Dermis microvascular lymphatic vessel endothelial cell (primary cell): ENCODE data around the gene FADS1. TPM values are rescaled to one million over a fixed set of nuclear protein-coding genes. Genes with fewer than 3 reads are reported as not detected.

Source experiments
- DNase-seq, 2 donors: peaks; one replicate each; pipeline versions ENCODE4 v3.0.0 to v3.0.0-alpha.2; 2010; ENCODE audit warnings: low read depth in 2 of 2
- total RNA-seq: library from RNA; depleted of rRNA; stranded (reverse); fragments of >200 nt; gene quantifications from 2 replicates; pipeline ENCODE4 v1.2.1, GENCODE V29; 2014

The FADS1 gene
- total RNA-seq: 22.3 and 39.3 TPM in 2 replicates

DNA sequence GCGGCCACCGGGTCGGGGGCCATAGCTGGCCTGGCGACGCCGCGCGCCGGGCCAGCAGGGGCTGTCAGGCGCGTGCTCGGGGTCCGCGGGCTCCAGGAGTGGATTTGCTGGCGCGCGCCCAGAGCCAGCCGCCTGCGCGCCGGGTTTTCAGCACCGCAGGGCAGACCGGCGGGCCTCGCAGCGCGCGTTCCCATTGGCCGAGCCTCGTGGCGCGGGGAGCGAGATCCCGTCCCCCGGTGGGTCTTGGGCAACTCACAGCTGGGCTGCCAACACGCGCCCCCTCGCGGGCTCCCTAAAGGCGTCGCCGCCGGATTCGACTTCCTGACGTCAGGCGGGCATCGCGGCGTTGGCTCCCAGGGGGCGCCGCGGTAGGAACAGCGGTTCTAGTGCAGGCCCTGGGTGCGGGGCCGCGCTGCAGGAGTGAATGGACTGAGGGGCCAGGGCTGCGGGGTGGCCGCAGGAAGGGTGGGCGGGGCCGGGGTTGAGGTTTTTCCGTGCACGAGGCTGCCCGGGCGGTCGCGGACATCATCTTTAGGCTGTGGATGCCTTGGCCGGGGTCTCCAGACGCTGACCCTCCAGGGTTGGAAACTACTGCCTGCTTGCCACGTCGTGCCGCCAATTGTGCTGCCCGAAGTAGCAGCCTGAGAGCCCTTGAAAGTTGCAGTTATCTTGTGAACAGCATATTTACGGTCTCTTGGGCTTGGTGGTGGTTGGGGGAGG, at the start of gene FADS1:
Gene FADS1, minus strand, starts transcription at position 268 of the 720 bp plus-strand sequence. Its CDS starts 74 bp downstream, at position 194.
- peak; percentile 81 to 97 for DNase-seq

DNA sequence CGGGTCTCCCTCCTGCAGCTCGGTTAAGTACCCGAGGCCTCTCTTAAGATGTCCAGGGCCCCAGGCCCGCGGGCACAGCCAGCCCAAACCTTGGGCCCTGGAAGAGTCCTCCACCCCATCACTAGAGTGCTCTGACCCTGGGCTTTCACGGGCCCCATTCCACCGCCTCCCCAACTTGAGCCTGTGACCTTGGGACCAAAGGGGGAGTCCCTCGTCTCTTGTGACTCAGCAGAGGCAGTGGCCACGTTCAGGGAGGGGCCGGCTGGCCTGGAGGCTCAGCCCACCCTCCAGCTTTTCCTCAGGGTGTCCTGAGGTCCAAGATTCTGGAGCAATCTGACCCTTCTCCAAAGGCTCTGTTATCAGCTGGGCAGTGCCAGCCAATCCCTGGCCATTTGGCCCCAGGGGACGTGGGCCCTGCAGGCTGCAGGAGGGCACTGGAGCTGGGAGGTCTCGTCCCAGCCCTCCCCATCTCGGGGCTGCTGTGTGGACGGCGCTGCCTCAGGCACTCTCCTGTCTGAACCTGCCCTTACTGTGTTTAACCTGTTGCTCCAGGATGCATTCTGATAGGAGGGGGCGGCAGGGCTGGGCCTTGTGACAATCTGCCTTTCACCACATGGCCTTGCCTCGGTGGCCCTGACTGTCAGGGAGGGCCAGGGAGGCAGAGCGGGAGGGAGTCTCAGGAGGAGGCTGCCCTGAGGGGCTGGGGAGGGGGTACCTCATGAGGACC, 49.6 kb upstream of the FADS1 start:
- no peak for DNase-seq

DNA sequence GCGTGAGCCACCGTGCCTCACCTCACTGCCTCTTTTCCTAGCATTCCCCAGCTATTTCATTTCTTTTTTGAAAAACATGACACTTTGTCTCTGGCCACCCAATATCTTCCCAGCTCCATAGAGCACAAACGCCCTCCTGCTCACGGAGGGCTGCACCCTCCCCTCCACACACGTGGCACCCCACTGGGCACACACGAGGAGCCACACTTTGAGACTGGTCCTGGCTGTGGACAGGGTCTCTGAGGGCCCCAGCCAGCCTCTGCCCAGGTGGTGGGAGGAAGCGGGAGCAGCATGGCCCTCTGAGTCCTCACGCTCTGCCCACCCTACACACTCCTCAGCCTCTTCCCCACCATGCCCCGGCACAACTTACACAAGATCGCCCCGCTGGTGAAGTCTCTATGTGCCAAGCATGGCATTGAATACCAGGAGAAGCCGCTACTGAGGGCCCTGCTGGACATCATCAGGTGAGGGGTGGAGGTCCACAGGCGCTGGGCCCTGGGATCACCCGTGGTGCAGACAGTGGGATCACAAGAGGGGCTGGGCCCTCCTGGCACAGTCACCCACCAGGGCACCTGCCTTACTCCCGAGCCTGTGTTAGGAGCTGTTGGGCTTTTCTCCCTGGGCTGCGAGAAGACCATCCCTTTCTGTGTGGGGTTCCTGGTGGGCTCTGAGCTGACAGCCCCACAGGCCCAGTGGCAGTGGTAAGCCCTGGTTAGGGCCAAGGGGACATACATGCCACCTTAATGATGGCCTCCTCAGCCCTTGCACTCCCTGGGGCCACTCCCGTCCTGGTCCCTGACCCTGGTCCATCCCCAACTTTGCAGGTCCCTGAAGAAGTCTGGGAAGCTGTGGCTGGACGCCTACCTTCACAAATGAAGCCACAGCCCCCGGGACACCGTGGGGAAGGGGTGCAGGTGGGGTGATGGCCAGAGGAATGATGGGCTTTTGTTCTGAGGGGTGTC, 48.3 kb upstream of the FADS1 start:
- DNase-seq: no peak

DNA sequence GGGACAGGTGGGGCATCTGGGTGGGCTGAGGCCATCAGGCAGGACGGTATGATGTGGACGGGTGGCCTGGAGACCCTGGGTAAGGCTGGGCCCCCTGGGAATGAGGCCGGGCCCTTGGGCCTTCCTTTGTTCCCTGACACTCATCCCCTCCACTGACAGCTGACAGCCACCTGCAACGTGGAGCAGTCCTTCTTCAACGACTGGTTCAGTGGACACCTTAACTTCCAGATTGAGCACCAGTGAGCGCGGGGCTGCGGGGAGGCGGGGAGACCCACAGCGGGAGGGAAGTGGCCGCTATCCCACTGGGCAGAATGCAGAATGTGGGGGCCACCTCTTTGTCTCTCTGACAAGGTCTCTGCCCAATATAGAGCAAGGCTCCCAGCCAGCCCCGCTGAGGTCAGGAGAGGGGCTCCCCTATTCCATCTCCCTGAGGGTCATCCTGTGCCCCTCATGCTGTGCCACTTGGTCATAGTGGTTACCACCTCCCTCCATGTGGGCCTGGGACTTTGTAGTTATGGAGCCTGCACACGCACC, 46.8 kb upstream of the FADS1 start:
- no peak for DNase-seq

DNA sequence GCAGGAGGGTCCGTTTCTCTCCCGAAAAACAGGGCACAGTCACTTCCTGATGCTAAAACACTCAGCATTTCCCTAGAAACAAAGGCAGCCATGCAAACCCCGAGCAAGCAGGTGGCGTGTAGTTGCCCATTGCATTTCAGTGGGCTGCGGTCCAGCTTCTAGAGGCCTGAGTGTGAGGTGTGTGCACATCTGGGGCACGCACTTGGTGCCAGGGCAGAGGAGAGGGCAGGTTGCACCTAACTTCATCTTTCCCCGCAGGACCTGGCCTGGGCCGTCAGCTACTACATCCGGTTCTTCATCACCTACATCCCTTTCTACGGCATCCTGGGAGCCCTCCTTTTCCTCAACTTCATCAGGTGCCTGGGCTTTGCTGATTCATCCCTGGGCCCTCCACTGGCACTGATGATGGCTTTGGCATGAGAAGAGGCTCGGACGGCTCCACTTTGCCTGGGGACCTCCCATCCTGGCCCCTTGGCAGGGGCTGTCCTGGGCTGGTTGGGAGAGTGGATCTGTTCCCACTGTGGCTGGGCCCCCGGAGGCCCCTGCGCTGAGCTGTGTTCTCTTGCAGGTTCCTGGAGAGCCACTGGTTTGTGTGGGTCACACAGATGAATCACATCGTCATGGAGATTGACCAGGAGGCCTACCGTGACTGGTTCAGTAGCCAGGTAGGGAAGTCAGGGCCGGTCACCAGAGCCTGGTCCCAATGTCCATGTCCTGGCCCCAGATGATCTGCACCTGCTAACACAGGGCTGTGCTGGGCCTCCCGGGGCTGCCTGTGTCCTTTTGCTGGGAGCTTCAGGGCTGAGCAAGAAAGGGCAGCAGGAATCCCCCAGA, 46.1 kb upstream of the FADS1 start:
- DNase-seq: no peak

DNA sequence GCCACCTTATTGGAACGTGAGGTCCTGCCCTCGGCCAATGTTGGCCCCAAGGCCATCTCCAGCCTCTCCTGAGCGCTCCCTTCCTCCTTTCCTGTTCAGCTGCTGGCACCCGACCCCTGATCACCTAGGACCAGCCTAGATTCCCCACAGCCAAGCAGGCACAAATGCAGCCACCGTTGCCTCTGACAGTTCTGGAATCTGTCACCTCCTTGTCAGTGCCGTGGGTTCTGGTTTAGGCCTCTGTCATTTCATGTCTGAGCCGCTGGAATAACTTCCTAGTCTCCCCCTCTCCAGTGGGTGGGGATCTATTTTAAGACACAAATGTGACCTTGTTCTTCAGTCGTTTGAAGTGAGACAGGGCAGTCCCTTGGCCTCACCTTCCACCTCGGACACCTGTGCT, 44.8 kb upstream of the FADS1 start:
- no peak for DNase-seq

DNA sequence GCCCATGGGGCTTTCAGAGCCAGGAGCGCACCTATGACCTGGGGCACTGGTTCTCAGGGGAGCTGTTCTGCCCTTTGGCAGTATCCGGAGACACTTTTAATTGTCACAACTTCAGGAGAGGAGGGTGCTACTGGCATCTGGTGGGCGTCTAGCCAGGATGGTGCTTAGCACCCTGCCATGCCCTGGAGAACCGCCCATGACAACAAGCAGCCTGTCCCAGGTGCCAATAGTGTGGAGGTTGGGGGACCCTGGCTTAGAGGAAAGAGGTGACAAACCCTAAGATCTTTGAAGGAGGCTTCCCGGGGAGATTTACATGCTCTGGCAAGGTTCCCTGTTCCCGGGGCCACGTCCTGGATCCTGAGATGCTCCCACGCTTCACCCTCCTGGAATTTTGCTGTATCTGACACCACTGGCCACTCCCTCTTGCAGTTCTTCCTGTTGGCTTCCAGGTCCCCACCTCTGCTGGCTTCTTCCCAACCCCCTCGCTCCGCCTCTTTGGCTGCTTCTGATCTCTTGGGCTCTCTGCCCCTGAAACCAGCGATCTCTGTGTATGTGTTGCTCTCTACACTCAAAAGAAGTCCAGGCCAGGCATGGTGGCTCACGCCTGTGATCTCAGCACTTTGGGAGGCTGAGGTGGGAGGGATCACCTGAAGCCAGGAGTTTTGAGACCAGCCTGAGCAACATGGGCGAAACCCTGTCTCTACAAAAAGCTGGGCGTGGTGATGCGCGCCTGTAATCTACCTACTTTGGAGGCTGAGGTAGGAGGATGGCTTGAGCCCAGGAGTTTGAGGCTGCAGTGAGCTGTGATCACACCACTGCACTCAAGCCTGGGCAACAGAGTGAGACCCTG, 43.5 kb upstream of the FADS1 start:
- DNase-seq: peak; percentile 23 to 35

DNA sequence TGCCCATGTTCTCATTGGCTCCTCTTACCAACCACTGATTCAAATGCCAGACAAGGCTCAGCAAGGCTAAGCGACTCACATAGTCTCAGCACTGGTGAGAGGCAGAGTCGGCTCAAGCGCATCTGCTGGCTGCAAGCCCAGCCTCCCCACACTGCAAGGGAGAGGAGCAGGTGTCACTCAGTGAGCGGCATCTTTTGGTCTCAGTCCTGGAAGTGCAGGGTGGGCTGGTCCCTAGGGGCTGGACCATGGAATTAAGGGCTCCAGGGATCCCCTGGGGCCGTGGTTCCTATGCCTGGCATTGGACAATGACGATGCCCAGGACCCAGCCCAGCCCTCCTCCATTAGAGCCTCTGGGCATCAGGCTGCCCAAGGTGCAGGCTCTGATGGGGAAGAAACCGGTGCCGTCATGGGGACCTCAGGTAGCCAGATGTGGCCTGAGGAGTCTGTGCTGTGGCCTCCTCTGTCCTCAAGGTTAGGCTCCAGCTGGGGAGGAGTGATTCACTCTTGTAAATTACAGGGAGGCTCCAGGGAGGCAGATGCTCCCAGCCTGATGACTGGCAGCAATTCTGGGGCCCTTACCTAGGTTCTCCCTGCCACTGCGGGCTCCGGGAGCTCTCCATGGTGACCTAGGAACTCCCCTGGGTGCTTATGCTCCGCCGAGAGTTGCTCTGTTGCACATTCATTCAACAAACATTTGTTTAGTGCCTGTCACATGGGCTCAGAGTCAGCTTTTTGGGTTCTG, 39.3 kb upstream of the FADS1 start:
- DNase-seq: no peak

DNA sequence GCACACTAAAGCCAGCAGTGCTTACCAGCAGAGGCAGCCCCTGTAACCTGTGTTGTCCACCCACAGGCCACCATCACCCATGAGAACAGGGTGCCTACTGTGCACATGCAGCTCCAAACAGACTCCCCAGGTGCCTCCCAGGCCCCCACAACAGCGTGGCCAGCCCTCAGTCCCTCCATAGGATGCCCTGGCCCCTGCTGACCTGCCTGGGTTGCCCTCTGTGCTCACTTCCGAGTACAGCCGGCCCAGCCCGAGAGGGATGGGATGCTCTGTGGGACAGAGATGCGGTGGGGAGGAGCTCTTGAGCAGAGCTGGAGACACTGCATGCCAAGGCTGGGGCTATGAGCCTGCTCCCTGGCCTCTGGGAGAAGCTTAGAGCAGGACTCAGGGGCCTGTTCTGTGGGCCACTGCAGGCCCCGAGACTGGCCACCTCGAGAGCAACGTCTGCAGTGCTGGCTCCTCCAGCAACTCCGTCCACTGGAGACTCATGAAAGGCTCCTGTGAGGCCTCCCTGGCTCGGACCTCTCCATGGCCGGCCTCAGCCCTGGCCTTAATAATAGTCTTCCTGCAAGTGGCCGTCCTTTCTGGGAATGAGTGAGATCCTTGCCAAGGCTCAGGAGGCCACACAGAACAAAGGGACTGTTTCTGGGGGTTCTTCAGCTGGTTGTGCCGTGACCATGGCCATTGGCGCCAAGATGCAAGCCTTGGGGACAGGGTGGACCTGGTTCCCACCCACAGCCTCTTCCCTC, 38.3 kb upstream of the FADS1 start:
- DNase-seq: no peak

DNA sequence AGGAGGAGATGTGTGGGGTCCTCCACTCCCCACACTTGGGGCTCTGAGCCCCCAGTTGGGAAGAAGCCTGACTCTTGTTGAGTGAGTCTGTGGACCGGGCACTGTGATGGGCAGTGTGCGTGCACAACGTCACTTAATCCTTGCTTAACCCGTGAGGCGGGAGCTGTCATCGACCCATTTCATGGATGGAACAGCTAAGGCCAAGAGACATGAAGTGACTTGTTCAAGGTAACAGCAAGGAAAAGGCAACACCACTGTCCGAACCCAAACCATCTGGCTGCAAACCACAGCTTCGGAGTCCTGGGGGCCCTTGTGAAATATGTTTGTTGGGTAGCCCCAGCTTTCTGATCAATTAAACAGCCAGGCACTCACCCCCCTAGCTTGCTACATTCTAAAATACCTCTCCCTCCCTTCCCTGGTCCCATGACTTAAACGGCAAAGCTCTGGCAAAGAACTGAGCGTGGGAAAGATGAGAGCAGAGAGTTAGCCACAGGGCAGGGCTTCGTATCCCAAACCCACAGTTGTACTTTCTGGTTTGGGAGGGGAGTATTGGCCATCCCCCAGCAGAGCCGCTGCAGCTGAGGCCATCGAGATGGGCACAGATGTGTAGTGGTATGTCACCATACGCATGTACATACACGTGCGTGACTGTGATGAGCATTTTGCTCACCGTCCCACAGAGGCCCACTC, 37.5 kb upstream of the FADS1 start:
- DNase-seq: no peak

DNA sequence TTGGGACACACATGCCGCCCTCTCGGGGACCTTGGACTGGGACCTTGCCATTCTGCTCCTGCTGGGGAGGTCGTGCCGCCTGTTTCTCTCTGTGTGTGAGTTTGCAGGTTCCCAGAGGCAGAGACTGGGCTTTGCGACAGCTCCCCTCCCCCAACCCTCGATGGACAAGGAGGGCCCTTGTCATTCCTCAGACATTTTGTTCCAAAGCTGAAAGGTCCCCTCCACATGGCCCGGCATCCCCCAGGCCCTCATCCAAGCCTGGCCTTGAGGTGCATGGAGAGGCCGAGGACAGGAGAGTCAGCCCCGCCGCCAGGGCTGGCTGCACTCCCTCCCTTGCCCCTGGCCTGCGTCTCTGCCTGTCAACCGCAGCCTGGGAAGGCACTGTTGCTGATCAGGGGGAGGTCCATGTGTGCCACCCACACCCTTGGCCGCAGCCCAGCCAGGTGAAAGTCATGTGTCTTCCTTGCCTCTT, 36.9 kb upstream of the FADS1 start:
- no peak for DNase-seq

DNA sequence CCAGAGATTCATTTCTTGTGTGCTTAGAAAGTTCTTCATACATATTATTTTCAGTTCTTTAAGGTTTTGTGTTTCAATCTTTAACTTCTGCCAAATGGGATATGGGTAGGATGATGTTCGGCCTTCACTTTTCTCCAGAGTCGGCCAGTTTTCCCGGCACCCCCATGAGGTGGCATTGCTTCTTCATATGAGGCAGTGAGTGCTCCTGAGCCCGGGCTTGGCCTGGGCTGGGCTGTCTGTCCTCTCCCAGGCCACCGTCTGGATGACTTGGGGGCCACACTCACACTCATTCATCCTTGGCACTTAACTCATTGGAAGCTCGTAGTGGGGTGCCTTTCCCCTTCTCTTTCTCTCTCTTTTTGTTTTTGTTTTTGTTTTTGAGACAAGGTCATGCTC, 35.1 kb upstream of the FADS1 start:
- DNase-seq: no peak

DNA sequence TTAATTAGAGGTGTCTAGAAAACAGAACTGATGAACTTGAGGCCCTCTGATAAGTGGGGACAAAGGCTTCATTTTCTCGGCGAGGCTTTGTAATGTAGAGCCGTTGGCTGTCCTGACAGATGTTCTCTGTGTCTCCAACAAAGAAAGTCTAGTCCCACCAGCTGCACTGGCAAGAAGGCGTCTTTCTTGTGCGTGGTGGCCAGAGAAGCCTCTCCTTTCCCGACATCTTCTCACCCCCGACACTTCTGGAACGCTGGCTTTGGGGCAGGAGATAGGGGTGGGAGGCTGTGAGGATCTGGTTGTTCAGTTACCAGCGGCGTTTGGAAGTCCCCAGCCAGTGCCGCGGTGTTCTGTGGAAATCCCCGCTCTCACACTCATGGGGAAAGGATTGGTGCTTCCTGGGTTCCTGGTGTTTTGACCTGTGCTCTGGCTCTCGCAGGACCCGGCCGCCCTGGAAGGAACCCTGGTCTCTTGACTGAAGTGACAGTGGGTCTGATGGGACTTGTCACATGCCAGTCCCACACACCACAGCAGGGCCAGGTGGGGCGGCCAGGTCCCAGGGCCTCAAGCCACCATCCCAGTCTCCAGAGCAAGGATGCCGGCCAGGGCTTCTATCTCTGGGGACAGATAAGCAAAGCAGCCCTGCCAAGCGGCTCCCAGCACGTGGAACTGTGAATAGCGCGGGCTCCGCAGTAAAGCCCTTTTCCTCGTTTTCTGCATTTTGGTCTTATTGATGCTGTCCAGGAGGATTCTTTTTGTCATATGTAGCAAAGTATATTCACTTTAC, 34.5 kb upstream of the FADS1 start:
- no peak for DNase-seq

DNA sequence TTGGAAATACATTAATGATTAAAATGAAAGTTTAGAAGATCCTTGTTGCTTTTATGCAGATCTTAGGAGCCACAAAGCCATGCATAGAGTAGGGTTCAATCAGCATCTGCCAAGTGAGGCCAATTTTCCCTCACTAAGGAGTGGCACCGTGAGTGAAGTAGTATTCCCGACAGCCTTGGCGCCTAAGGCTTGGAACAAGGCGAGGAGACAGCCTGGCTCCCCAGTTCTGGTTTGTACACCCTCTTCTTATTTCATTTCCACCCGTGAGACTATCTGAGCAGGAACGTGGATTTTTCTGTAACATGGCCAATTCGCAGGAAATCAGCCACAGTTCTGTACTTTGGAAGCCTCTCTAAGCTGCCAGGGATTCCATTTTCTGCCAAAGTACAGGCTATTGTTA, 33.9 kb upstream of the FADS1 start:
- no peak for DNase-seq

DNA sequence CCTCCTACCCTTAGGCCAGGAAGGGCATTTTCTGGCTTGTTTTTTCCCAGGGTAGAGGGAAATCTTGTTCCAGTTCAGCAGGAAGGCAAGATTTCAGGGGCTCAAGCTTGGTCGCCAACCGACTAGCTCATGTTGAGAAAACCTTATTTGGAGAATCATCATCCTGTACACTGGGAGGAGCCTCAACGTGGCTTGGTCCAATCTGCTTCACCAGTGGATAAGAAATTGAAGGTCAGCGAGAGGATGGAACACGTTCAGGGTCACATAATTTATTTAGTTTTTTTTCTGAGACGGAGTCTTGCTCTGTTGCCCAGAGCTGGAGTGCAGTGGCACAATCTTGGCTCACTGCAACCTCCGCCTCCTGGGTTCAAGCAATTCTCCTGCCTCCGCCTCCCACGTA, 31.8 kb upstream of the FADS1 start:
- DNase-seq: no peak

DNA sequence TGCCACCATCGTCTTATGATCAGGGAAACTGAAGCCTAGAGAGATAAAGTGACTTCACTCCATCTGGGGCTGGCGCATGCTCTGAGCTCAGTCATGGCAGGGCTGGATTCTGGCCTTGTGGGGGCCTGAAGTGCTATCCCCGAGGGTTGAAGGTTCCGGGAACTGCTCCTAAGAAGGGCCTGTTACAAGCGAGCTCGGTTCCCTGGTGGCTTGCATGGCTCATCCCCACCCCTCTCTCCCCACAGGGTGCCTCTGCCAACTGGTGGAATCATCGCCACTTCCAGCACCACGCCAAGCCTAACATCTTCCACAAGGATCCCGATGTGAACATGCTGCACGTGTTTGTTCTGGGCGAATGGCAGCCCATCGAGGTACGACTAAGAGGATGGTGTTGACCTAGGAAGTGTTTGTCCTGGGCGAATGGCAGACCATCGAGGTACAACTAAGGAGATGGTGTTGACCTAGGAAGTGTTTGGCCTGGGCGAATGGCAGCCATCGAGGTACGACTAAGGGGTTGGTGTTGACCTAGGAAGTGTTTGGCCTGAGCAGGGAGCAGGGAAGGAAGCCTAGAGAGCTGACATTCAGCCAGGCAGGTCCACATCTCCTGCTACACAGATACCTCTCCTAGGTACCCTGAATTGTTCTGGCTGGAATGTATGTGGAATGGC, 31.2 kb upstream of the FADS1 start:
- no peak for DNase-seq
